NCI-H187 treated with DMSO at 0.1 percent for 48 hours (cell line): Measurements from ENCODE around the gene FLT1.

Source experiments
- DNase-seq: peaks from one replicate; lab custom pipeline; 2025; lab: John Stamatoyannopoulos, UW

The FLT1 gene, protein sequence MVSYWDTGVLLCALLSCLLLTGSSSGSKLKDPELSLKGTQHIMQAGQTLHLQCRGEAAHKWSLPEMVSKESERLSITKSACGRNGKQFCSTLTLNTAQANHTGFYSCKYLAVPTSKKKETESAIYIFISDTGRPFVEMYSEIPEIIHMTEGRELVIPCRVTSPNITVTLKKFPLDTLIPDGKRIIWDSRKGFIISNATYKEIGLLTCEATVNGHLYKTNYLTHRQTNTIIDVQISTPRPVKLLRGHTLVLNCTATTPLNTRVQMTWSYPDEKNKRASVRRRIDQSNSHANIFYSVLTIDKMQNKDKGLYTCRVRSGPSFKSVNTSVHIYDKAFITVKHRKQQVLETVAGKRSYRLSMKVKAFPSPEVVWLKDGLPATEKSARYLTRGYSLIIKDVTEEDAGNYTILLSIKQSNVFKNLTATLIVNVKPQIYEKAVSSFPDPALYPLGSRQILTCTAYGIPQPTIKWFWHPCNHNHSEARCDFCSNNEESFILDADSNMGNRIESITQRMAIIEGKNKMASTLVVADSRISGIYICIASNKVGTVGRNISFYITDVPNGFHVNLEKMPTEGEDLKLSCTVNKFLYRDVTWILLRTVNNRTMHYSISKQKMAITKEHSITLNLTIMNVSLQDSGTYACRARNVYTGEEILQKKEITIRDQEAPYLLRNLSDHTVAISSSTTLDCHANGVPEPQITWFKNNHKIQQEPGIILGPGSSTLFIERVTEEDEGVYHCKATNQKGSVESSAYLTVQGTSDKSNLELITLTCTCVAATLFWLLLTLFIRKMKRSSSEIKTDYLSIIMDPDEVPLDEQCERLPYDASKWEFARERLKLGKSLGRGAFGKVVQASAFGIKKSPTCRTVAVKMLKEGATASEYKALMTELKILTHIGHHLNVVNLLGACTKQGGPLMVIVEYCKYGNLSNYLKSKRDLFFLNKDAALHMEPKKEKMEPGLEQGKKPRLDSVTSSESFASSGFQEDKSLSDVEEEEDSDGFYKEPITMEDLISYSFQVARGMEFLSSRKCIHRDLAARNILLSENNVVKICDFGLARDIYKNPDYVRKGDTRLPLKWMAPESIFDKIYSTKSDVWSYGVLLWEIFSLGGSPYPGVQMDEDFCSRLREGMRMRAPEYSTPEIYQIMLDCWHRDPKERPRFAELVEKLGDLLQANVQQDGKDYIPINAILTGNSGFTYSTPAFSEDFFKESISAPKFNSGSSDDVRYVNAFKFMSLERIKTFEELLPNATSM (N-terminal part only)

DNA sequence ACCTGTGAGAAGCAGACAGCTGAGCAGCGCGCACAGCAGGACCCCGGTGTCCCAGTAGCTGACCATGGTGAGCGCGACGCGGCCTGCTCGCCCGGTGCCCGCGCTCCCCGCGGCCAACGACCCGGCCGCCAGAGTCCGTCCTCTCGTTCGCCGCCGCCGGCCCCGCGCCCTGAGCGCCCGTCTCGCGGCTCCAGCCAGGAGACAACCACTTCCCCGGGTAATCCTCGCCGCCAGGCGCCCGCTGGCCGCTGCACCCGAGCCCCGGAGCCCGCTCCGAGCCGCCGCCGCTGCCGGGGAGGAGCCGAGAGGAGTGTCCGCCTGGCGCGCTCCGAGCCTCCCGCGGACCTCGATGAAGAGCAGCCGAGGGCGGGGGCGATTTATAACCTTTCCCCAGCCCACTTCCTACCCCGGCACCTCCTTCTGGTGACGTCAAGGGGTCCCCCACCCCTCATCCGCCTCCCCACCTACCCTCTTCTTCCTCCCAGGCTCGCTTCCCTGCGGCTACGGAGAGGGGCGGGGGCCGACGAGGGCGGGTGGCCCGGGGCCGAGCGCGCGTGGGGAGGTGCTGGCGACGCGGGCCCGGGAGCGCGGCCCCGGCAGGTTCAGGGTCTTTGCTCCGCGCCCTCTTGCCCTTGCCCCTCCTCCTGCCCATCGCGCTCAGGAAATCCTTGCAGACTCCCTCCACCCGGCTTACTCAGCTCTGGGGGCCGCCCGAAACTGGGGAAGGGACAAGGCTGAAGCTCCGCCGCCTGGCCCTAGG, at the start of gene FLT1:
Gene FLT1, minus strand, starts transcription at position 351 of the 760 bp plus-strand sequence. Its CDS starts 285 bp downstream, at position 66.
- DNase-seq, result no peak

DNA sequence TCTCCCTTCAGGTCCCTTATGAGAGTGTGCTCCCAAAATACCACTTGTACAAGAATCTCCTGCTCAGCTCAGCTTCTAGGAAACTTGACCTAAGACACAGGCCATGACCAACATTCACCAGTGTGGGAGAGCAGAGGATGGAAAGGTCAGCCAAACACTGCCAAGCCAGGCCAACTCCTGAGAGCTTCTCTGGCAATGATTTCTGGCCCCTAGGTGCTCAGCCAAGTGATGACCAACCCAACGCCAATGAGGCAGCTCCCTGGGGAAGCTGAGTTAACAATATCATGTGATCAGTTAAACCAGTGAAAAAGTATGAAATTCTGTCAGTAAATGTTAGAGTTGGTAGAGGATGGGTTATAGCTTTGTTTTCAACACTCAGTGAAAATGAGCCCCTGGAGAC, 49.1 kb upstream of the FLT1 start:
- DNase-seq, result no peak

GRCh38 chr13:28542804-28543203, 47.9 kb upstream of the FLT1 start:
- no peak for DNase-seq

DNA sequence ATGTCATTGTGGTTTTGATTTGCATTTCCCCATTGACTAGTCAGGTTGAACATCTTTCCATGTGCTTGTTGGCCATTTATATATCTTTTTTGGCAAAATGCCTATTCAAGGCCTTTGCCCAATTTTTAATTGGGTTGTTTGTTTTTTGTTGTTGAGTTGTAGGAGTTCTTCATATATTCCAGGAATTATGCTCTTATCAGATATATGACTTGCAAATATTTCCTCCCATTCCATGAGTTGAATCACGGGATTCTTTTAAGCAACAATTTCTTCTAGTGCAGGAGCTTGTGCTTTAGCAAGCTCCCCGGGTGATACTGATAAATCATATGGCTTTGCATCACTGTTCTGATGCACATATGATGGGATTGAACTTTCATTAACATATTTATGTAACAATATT, 47.0 kb upstream of the FLT1 start:
- no peak for DNase-seq

DNA sequence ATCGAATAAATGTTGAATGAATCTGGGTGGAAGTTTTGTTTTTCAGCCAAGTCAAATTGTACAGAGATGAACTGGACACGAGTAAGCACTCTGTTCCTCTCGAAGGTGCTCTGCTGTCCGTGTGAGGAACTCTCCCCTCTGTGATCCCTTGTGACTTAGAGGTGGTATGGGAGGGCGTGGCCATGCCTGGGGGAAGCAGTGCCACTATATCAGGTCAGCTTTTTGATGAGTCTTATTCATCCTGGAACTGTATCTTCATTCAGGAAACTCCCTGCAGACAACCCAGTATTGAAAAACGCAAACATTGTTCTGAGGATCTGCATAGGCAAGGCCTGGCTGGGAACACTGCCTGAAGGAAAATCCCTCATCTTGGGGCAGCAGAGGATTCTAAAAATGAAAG, 45.7 kb upstream of the FLT1 start:
- no peak for DNase-seq

GRCh38 chr13:28539625-28540286, 44.8 kb upstream of the FLT1 start:
- no peak for DNase-seq

- no peak for DNase-seq
Observed at GRCh38 chr13:28538932-28539331, 44.0 kb upstream of the FLT1 start.

DNA sequence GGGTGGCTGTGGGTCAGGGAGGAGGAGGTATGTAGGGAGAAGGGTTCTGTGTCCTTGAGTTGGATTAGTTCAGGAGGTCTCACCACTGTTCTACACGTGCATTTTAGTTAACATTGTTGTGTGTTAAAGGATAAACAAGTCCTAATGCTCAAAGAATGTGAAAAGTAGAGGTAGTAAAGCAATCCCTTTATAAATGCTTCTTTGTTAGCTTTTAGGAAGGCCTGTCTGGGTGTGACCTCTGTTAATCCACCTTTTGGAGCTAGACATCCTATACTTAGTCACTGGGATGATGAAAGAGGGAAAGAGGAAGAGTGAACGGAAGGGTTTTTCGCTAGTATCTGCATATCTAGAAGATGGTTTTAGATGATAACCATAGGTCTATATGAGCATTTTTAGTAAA, 42.2 kb upstream of the FLT1 start:
- no peak for DNase-seq

- no peak for DNase-seq
Observed at GRCh38 chr13:28536371-28536770, 41.4 kb upstream of the FLT1 start.

GRCh38 chr13:28535734-28536133, 40.8 kb upstream of the FLT1 start:
- DNase-seq, result no peak

DNA sequence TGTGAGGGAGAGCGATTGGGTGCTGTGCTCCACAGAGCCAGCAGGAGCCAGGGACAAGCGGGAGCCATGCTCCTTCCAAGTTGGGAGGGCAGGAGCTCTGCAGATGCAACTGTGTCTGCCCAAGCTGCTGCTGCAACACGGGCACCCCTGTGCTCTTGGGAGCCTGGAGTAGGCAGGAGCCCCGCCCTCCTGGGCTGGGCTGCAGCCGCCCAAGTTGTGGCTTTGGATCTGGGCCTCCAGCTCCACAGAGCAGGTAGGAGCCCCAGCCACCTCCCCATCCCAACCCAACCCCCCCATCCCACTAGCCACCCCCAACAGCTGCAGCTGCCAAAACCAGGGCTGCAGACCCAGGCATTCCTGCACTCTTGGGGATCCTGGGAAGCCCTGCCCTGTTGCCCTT, 39.9 kb upstream of the FLT1 start:
- no peak for DNase-seq

- DNase-seq, result no peak
Observed at GRCh38 chr13:28534210-28534609, 39.3 kb upstream of the FLT1 start.

DNA sequence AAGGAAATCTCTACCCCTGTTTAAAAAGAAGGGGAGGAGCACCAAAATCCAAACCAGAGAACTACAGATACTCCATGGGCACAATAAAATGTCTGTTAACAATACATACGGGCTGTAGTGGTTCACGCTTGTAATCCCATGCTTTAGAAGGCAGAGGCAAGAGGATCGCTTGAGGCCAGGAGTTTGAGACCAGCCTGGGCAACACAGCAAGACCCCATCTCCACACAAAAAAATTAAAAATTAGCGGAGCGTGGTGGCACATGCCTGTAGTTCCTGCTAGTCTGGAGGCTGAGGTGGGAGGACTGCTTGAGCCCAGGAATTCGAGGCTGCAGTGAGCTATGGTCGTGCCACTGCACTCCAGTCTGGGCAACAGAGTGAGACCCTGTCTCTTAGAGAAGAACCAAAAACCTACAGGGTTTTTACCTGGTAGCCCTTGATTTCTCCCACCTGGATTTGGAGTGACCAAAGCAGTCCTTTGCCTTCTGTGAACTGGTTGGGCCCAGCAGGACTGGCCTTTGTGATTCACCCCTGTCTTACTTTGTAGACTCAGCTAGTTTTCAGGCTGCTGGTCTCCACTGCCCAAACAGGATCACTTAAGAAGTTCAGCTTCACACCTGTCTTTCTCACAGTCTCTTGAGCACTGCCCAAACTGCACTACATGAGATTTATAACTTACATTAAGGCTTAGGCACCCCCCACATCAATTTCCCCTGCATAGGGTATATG, 38.7 kb upstream of the FLT1 start:
- no peak for DNase-seq

GRCh38 chr13:28533125-28533436, 38.2 kb upstream of the FLT1 start:
- no peak for DNase-seq

- DNase-seq, result no peak
Observed at GRCh38 chr13:28532388-28533124, 37.6 kb upstream of the FLT1 start.

- DNase-seq, result no peak
Observed at GRCh38 chr13:28531845-28532387, 37.0 kb upstream of the FLT1 start.

- no peak for DNase-seq
Observed at GRCh38 chr13:28531077-28531844, 36.3 kb upstream of the FLT1 start.

DNA sequence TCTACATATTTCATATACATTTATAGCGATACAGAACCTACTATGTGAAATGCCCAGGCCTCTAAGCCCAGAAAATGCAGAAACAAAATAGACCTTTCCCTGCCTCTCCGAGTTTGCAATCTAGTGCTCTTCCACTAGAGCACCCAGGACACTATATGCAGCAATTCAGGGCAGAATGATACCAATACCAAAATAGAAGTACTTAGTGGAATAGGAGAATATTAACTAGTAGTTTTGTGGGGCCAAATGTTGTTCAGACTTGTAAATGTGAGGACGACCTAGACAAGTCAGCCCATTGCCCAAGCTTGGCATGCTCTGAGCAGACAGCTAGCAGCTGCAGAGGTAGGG, 35.8 kb upstream of the FLT1 start:
- DNase-seq, result no peak

DNA sequence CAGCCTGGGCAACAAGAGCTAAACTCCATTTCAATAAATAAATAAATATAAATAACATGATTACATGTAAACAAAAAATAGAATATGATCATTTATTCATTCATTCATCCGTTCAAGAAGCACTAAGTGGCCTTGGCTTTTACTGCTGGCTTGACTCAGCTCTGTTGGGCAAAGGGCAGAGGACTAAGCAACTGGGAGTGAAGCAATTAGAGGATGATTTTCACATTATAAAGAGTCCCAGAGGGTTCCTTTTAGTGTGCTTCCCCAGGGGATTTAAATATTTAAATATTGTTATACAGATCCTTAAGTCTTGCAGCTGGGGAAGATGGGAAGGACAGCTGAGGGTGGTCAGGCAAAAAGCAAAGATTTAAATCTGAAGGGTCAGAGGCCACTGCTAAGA, 34.9 kb upstream of the FLT1 start:
- DNase-seq, result no peak
